Thoracic aorta endothelial cell (primary cell): ENCODE measurements around the gene GABRR3. TPM values are rescaled to one million over a fixed set of nuclear protein-coding genes. Genes with fewer than 3 reads are reported as not detected.

Source experiments
- total RNA-seq: library from RNA; depleted of rRNA; stranded (reverse); fragments of >200 nt; gene quantifications from 2 replicates; pipeline ENCODE4 v1.2.3, GENCODE V29; 2012

The GABRR3 gene
- total RNA-seq: not detected in 2 replicates

DNA sequence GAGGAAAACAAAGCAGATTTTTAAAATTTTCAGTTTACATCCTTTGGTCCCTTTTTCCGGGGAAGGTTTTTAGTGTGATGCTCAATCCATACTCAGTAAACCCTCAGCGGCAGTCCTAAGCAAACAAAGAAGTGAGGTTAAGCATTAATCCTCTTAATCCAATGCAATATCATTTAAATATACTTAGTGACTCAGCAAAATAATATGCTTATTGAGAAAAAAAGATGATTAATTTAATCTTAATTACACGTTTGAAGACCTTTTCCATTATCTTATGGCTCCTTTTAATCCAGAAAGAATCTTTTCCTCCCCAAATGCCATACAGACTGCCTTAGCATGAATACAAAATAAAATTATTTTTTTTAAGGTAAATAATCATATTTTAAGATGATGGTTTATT is at the start of gene GABRR3:
GABRR3 (minus strand) TSS at position 108 of the 400 bp plus-strand sequence. CDS start 328 bp downstream, outside the sequence.

DNA sequence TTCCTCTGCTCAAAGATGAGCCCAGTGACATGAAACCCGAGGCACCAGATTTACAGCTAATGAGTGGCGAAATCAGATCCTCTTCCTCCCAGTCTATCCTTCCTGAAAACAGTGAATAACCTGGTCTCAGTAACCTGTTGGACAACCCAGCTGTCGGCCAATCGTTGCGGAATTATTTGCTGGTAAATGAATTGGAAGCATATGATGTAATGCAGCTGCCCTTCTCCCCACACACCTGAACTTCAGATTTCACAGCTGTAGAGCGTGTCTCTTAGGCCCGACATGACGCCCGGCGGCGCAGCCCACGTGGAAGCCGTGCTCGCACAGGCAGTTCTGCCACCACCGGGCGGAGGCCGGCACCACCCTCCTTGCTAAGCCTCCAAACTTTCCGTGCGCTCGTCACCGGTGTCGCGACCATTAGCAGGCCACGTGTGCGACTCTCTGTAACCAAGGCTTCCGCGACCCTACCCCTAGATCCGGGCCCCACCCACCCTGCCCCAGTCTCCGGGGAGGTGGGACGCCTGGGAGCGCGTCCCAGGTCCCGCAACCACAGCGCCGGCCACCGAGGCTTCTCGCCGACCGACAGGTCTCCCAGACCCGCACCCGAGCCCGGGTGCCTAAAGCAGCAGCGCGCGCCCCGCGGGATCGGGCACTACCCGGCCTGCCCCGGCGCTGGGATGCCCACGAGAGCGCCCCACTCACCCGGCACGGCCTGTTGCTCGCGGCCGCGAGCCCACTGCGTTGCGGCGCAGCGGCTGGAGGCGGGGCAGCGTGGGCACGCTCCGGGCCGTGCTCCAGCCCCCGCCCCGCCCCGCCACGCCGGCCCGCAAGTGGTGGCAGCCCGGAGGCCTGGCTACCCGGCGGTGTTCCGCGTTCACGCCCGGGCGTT is 63.2 kb downstream of the GABRR3 start, which contains the start of gene RIOX2:
RIOX2 (minus strand) TSS at position 753 of the 889 bp plus-strand sequence. CDS start 4,838 bp downstream, outside the sequence.

Other genes starting within 250 kb of the GABRR3 start
- 33.6 and 35.6 TPM in 2 replicates for gene CRYBG3, start 213.3 kb downstream of the GABRR3 start, total RNA-seq
- gene RIOX2, start 62.9 kb downstream of the GABRR3 start, total RNA-seq: 35.2 and 35.8 TPM in 2 replicates
- not detected in 2 replicates for gene OR5AC2, start 51.9 kb upstream of the GABRR3 start, total RNA-seq
- not detected in 2 replicates for gene OR5H1, start 95.4 kb upstream of the GABRR3 start, total RNA-seq
- gene OR5H14, start 112.2 kb upstream of the GABRR3 start, total RNA-seq: not detected in 2 replicates
- gene OR5H15, start 131.4 kb upstream of the GABRR3 start, total RNA-seq: not detected in 2 replicates
- gene OR5H6, start 228.9 kb upstream of the GABRR3 start, total RNA-seq: not detected in 2 replicates
- gene OR5H2, start 247.2 kb upstream of the GABRR3 start, total RNA-seq: not detected in 2 replicates